ENCODE data around the gene SFXN4. TPM values are rescaled to one million over a fixed set of nuclear protein-coding genes. Genes with fewer than 3 reads are reported as not detected.

SFXN4 gene
- total RNA-seq, 2 experiments from 2014 or later = 27.8 to 46.4 TPM

DNA sequence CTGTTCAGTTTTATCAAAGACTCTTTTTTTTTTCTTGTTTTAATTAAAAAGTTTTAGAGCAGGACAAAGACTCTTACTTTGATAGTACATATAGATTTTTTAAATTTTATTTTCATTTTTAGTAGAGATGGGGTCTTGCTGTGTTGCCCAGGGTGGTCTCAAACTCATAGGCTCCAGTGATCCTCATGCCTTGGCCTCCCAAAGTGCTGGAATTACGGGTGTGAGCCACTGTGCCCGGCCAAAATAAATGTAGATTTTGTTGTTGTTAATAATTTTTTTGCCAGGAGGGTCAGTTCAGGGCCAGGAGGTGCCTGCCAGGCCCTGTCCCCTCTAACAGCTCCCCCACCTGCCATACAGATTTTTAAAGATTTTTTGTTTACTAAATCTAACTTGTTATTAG is 44.6 kb downstream of the SFXN4 start:
- intact Hi-C loops (cut with micrococcal nuclease; ENCODE audit: unreplicated experiment) = loop anchor here (2.0 kb wide), 1 partner anchor 34 kb away; no protein-coding TSS in a partner anchor
- Histone ChIP-seq H2AFZ (ENCODE audit: low read length) (peak overlapping the region; percentile 78; the same call in 1 of the 2 replicates), H3K4me1 (ENCODE audit: insufficient read depth, low read length, poor library complexity, severe bottlenecking) (peaks cover 19% of the 10 kb centered on the region), H3K27ac (ENCODE audit: low read depth, low read length, poor library complexity, severe bottlenecking) (peak overlapping the region; percentile 75), H3K36me3 (ENCODE audit: insufficient read depth, low read length) (peaks cover 45% of the 10 kb centered on the region), H4K20me1 (ENCODE audit: insufficient read depth, low read length) (no peaks in the 10 kb centered on the region), H3K79me2 (ENCODE audit: insufficient read depth, low read depth, low read length) (no peaks in the 10 kb centered on the region), H3K4me3 (ENCODE audit: low read depth, low read length, poor library complexity, severe bottlenecking) (peak overlapping the region; percentile 39), H3K9me2 (ENCODE audit: insufficient read depth, low read length) (no peaks in the 10 kb centered on the region), H3K4me2 (ENCODE audit: low read length) (peak overlapping the region; percentile 71), H3K9me3 (ENCODE audit: low read length) (no peaks in the 10 kb centered on the region)
- ChIA-PET CTCF (ENCODE audit: unreplicated experiment) (no interaction called here), POLR2A (interaction anchor here (0.7 to 1.0 kb wide), 3 partner anchors 10 to 26 kb away, joined by 4 to 7 read pairs (median 4); no protein-coding TSS in a partner anchor)
- BruUV-seq (replicated peaks) = no TSS peak
- DNase-seq (ENCODE audit: low spot score) = no peak
- TF ChIP-seq, protein P1, sequence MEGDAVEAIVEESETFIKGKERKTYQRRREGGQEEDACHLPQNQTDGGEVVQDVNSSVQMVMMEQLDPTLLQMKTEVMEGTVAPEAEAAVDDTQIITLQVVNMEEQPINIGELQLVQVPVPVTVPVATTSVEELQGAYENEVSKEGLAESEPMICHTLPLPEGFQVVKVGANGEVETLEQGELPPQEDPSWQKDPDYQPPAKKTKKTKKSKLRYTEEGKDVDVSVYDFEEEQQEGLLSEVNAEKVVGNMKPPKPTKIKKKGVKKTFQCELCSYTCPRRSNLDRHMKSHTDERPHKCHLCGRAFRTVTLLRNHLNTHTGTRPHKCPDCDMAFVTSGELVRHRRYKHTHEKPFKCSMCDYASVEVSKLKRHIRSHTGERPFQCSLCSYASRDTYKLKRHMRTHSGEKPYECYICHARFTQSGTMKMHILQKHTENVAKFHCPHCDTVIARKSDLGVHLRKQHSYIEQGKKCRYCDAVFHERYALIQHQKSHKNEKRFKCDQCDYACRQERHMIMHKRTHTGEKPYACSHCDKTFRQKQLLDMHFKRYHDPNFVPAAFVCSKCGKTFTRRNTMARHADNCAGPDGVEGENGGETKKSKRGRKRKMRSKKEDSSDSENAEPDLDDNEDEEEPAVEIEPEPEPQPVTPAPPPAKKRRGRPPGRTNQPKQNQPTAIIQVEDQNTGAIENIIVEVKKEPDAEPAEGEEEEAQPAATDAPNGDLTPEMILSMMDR (conservative IDR thresholded peaks at IDR 0.05; ENCODE audit: low read length) = no peak
- no peak for TF ChIP-seq EZH2phosphoT487 (IDR thresholded peaks at IDR 0.05; ENCODE audit: borderline replicate concordance, low read depth, low read length)

DNA sequence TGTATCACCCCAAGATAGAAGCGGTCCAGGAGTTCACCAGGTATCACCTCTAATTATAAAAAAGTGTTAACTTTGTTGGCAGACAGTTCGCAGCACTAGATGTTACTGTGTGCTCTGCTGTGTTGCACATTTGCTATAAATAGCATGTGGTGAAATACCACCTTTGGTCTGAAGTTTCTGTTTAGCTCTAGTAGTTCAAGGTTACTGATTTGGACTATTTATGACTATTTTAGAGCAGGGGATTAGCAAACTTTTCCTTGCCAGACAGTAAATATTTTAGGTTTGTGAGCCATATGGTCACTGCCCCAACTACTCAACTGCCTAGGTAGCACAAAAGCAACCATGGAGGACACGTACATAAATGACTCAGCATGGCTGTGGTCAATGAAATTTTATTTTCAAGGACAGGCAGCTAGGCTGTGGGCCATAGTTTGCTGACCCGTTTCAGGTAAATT is 45.1 kb downstream of the SFXN4 start:
- Histone ChIP-seq H4K20me1 (ENCODE audit: insufficient read depth, low read length) (no peaks in the 10 kb centered on the region), H2AFZ (ENCODE audit: low read length) (peak overlapping the region; percentile 78), H3K36me3 (ENCODE audit: insufficient read depth, low read length) (peaks cover 41% of the 10 kb centered on the region), H3K4me2 (ENCODE audit: low read length) (peak overlapping the region; percentile 71), H3K9me3 (ENCODE audit: low read length) (no peaks in the 10 kb centered on the region), H3K9me2 (ENCODE audit: insufficient read depth, low read length) (no peaks in the 10 kb centered on the region), H3K4me1 (ENCODE audit: insufficient read depth, low read length, poor library complexity, severe bottlenecking) (peaks cover 19% of the 10 kb centered on the region), H3K4me3 (ENCODE audit: low read depth, low read length, poor library complexity, severe bottlenecking) (peak overlapping the region; percentile 39), H3K79me2 (ENCODE audit: insufficient read depth, low read depth, low read length) (no peaks in the 10 kb centered on the region), H3K27ac (ENCODE audit: low read depth, low read length, poor library complexity, severe bottlenecking) (peak overlapping the region; percentile 75)
- BruUV-seq (replicated peaks) = no TSS peak
- ChIA-PET CTCF (ENCODE audit: unreplicated experiment) (no interaction called here), POLR2A (interaction anchor here (0.7 to 1.0 kb wide), 3 partner anchors 10 to 41 kb away, joined by 3 to 7 read pairs (median 4); no protein-coding TSS in a partner anchor)
- peak; percentile 55 for DNase-seq (ENCODE audit: low spot score)
- intact Hi-C loops (cut with micrococcal nuclease; ENCODE audit: unreplicated experiment) = loop anchor here (2.0 kb wide), 1 partner anchor 34 kb away; no protein-coding TSS in a partner anchor
- TF ChIP-seq, protein P1 (conservative IDR thresholded peaks at IDR 0.05; ENCODE audit: low read length) = no peak
- TF ChIP-seq EZH2phosphoT487 (IDR thresholded peaks at IDR 0.05; ENCODE audit: borderline replicate concordance, low read depth, low read length) = no peak

DNA sequence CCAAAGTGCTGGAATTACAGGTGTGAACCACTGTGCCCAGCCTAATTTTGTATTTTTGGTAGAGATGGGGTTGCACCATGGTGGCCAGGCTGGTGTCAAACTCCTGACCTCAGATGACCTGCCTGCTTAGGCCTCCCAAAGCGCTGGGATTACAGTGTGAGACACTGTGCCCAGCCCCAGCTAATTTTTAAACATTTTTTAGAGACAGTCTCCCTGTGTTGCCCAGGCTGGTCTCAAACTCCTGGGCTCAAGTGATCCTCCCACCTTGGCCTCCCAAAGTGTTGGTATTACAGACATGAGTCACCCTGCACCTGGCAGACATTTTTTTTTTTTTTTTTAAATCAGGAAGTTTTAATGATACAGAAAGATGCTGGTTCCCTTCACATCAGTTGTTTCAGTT is 46.1 kb downstream of the SFXN4 start:
- H3K36me3 ChIP-seq (ENCODE audit: insufficient read depth, low read length) = peaks cover 47% of the 10 kb centered on the region
- no peak overlapping the region for H3K4me3 ChIP-seq (ENCODE audit: low read depth, low read length, poor library complexity, severe bottlenecking)
- ChIA-PET CTCF (ENCODE audit: unreplicated experiment) (interaction anchor here (1.1 to 1.5 kb wide), 2 partner anchors 12 to 19 kb away, joined by 3 read pairs; no protein-coding TSS in a partner anchor), POLR2A (interaction anchor here (0.6 to 1.6 kb wide), 12 partner anchors 9 to 216 kb away, joined by 3 to 5 read pairs (median 3); partner anchors contain the start of gene DENND10)
- peak overlapping the region; percentile 71 for H3K4me2 ChIP-seq (ENCODE audit: low read length)
- DNase-seq (ENCODE audit: low spot score) = peak; percentile 25
- no peak for TF ChIP-seq EZH2phosphoT487 (IDR thresholded peaks at IDR 0.05; ENCODE audit: borderline replicate concordance, low read depth, low read length)
- TF ChIP-seq, protein P1 (conservative IDR thresholded peaks at IDR 0.05; ENCODE audit: low read length) = no peak
- no peaks in the 10 kb centered on the region for H4K20me1 ChIP-seq (ENCODE audit: insufficient read depth, low read length)
- no peaks in the 10 kb centered on the region for H3K9me2 ChIP-seq (ENCODE audit: insufficient read depth, low read length)
- peaks cover 19% of the 10 kb centered on the region for H3K4me1 ChIP-seq (ENCODE audit: insufficient read depth, low read length, poor library complexity, severe bottlenecking)
- intact Hi-C loops (cut with micrococcal nuclease; ENCODE audit: unreplicated experiment) = no loop called here
- H3K79me2 ChIP-seq (ENCODE audit: insufficient read depth, low read depth, low read length) = no peaks in the 10 kb centered on the region
- BruUV-seq (replicated peaks) = no TSS peak
- peak overlapping the region; percentile 75 for H3K27ac ChIP-seq (ENCODE audit: low read depth, low read length, poor library complexity, severe bottlenecking)
- no peak overlapping the region for H2AFZ ChIP-seq (ENCODE audit: low read length)
- no peaks in the 10 kb centered on the region for H3K9me3 ChIP-seq (ENCODE audit: low read length)

All from OCI-LY7 (cell line).